Ovary (tissue), 9 donors: ENCODE results near the gene TLR7. TPM values are rescaled to one million over a fixed set of nuclear protein-coding genes. Genes with fewer than 3 reads are reported as not detected.

Source experiments
- DNase-seq, 5 donors: peaks; one replicate each; pipeline ENCODE4 v3.0.0-alpha.2; 2019 to 2020
- H3K27ac ChIP-seq, 2 donors: fragments of 200-600 bp; one replicate each; pipeline versions ENCODE4 v1.5.1 to v1.8.0; 2019 to 2022
- H3K27me3 ChIP-seq: fragments of 200-600 bp; one replicate; pipeline ENCODE4 v1.8.0; 2022
- H3K36me3 ChIP-seq: fragments of 200-600 bp; sonication (generic); one replicate; pipeline ENCODE4 v1.5.1; 2019
- H3K4me1 ChIP-seq: one replicate; pipeline ENCODE4 v1.8.1; 2013; ENCODE audit warnings: mild to moderate bottlenecking, moderate library complexity; ENCODE audit not compliant: insufficient read depth
- H3K4me3 ChIP-seq: fragments of 200-600 bp; sonication (generic); one replicate; pipeline ENCODE4 v1.5.1; 2017
- H3K9me3 ChIP-seq, 2 donors: fragments of 200-600 bp in 1 of 2; sonication (generic) in 1 of 2; one replicate each; pipeline versions ENCODE4 v1.5.1 to v1.8.1; 2013 to 2019; ENCODE audit warnings: mild to moderate bottlenecking in 1 of 2, moderate library complexity in 1 of 2
- CTCF ChIP-seq, 3 donors: fragments of 450-650 bp in 2 of 3; fragments of 200-600 bp in 1 of 3; IDR thresholded peaks; one replicate each; pipeline versions ENCODE4 v1.5.1 to v1.8.0; 2016 to 2022; ENCODE audit warnings: antibody characterized with exemption in 3 of 3, mild to moderate bottlenecking in 1 of 3
- EP300 ChIP-seq: sonication (generic); formaldehyde crosslinking; IDR thresholded peaks from one replicate; pipeline ENCODE4 v1.6.1; 2017; ENCODE audit warnings: antibody characterized with exemption
- POLR2A ChIP-seq: fragments of 450-650 bp; IDR thresholded peaks from one replicate; pipeline ENCODE4 v1.6.1; 2017; ENCODE audit warnings: antibody characterized with exemption, mild to moderate bottlenecking, moderate library complexity
- WGBS, 3 donors: extraction: QIAGEN DNeasy Blood & Tissue Kit in 1 of 3; methylation state at CpG; one replicate each; pipeline versions ENCODE4 v1.1.5 to v1.1.7; 2013 to 2017; 5-methylcytosine and 5-hydroxymethylcytosine counted together
- intact Hi-C, 4 donors: fragments of 100-400 bp; cut with DNase I; formaldehyde crosslinking; loops; one replicate each; pipeline versions ENCODE4 v1.11.0 to v1.15.1; 2022 to 2023
- polyA plus RNA-seq, 2 donors: library from polyadenylated mRNA; stranded (reverse); fragments of 200-250 nt in 1 of 2; fragments of 350-450 nt in 1 of 2; fragmentation: Illumina TruSeq in 1 of 2; extraction: RNeasy Lipid Tissue Mini Kit (QIAGEN cat#74804) in 1 of 2; gene quantifications; one replicate each; pipeline ENCODE4 v1.2.3, GENCODE V29; 2013 to 2014
- total RNA-seq, 7 donors: library from RNA; depleted of rRNA in 2 of 7; stranded (reverse); fragments of >200 nt in 2 of 7; fragmentation: NEBNext Ultra II Directional in 3 of 7; extraction: Animal tissue kit (Norgen Biotek cat#: 25700) in 3 of 7; gene quantifications; one replicate each; pipeline versions ENCODE4 v1.1.0 to v1.2.4, GENCODE V29; 2016 to 2023
- donor health status: DM: no; HTN: no; CAD: no; lungs with moderate emphysema.
- donor health status: DM: no; HTN: no; CAD: no.
- donor health status: Bipolar disorder and iron deficiency.
- donor health status: DM: yes; HTN: yes; CAD: no.
- donor health status: DM: no; HTN: no; CAD: no.
- donor health status: DM: yes; HTN: yes; CAD: no.

The TLR7 gene
- total and polyA plus RNA-seq, 9 donors: 0.22 to 2.7 (median 0.57) TPM

GRCh38 chrX:12919620-12920019 lies 52.7 kb downstream of the TLR7 start:
- H3K9me3 ChIP-seq: no peaks in the 10 kb centered on the region
- no peak overlapping the region for H3K4me3 ChIP-seq
- H3K27me3 ChIP-seq: no peaks in the 10 kb centered on the region
- H3K27ac ChIP-seq: no peak overlapping the region
- no peaks in the 10 kb centered on the region for H3K36me3 ChIP-seq
- no peak for DNase-seq
- intact Hi-C loops: no loop called here
- WGBS, 3 donors: 70 to 82% (median 70%) methylated on average over 8 of the region's 8 CpGs
- H3K4me1 ChIP-seq: no peaks in the 10 kb centered on the region
- TF ChIP-seq CTCF (IDR thresholded peaks at IDR 0.05) (no peak), POLR2A (no peak), EP300 (no peak)

GRCh38 chrX:12920990-12921389 lies 54.1 kb downstream of the TLR7 start:
- WGBS, 3 donors: 71 to 80% (median 74%) methylated on average over 8 of the region's 8 CpGs
- H3K9me3 ChIP-seq: no peaks in the 10 kb centered on the region
- no peak overlapping the region for H3K4me3 ChIP-seq
- no peaks in the 10 kb centered on the region for H3K4me1 ChIP-seq
- TF ChIP-seq CTCF (IDR thresholded peaks at IDR 0.05) (no peak), EP300 (no peak), POLR2A (no peak)
- no peak for DNase-seq
- H3K27me3 ChIP-seq: no peaks in the 10 kb centered on the region
- no peak overlapping the region for H3K27ac ChIP-seq
- no peaks in the 10 kb centered on the region for H3K36me3 ChIP-seq
- intact Hi-C loops: no loop called here

- H3K4me3 ChIP-seq: no peak overlapping the region
- no peak for TF ChIP-seq POLR2A
- no peak for TF ChIP-seq CTCF (IDR thresholded peaks at IDR 0.05)
- TF ChIP-seq EP300: no peak
- WGBS, 3 donors: 79 to 84% (median 83%) methylated on average over 10 of the region's 10 CpGs
- H3K27me3 ChIP-seq: no peaks in the 10 kb centered on the region
- no peaks in the 10 kb centered on the region for H3K4me1 ChIP-seq
- DNase-seq: no peak
- intact Hi-C loops: no loop called here
- no peaks in the 10 kb centered on the region for H3K36me3 ChIP-seq
- H3K27ac ChIP-seq: no peak overlapping the region
- H3K9me3 ChIP-seq: no peaks in the 10 kb centered on the region
Measured at GRCh38 chrX:12921886-12922598, 55.2 kb downstream of the TLR7 start.

- no peak overlapping the region for H3K4me3 ChIP-seq
- H3K9me3 ChIP-seq: no peaks in the 10 kb centered on the region
- H3K4me1 ChIP-seq: no peaks in the 10 kb centered on the region
- no peak for DNase-seq
- no peaks in the 10 kb centered on the region for H3K36me3 ChIP-seq
- intact Hi-C loops: no loop called here
- no peaks in the 10 kb centered on the region for H3K27me3 ChIP-seq
- no peak overlapping the region for H3K27ac ChIP-seq
- no peak for TF ChIP-seq POLR2A
- TF ChIP-seq CTCF (IDR thresholded peaks at IDR 0.05): no peak
- no peak for TF ChIP-seq EP300
Measured at GRCh38 chrX:12922599-12922919, 55.7 kb downstream of the TLR7 start.
